GM21825 (cell line): Measurements from ENCODE around the gene PAX5.
"Not testable (repeated sequence)": the region's sequence is repeated elsewhere in the genome, so short reads cannot be mapped to it uniquely, and the experiment has no call there.

ENCODE experiments used
- ATAC-seq: cut with Tn5 transposase; IDR thresholded peaks from one replicate; pipeline ENCODE4 v1.9.1; 2021; ENCODE audit warnings: mild to moderate bottlenecking, moderate library complexity; ENCODE audit not compliant: unreplicated experiment

PAX5 gene

DNA sequence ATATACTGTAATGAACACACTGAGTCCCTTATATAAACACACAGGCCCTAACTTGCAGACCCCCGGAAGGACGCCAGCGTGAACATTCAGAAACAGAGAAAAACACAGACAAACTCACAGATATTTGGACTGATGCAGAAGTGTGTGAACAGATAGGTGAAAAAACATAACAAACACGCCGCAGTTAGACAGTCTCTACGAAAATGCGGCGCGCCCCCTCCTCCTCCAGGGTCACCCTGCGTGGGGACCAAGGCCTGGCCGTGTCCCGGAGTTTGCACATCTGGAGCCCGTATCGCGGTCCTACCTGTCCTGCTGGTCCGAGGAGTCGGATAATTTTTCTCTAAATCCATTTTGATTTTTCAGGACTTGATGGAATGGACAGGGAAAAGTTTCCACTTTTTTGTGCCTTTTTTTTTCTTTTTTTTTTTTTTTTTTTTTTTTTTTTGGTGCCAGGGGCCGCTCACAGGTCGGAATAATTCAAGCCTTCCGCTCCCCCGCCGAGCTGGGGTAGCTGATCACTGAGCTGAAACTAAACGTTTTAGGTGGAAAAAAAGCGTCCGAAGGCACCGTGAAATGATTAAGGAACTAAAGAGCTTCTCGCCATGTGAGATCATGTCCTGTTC lies at the start of gene PAX5:
TSS of gene PAX5 (minus strand) at position 587 of the 623 bp plus-strand sequence. CDS start at position 350, 237 bp downstream.
- no peak for ATAC-seq

DNA sequence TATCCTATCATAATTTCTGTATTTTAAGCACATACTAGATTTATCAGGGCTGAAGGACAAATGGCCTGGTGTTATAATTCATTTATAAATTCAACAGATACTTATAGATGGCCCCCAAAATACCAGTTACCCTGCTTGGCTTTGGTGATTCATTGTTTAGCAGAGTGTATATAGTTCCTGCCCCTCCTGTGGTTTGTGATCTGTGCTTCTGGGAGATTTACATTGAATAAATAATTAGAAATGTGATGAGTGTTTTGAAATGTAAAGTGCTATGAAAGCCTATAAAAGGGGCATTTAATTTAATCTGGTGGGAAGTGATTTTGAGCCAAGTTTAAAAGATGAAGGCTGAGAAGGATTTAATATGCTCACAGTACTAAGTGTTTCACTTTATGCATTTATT lies 49.6 kb upstream of the PAX5 start:
- no peak for ATAC-seq

DNA sequence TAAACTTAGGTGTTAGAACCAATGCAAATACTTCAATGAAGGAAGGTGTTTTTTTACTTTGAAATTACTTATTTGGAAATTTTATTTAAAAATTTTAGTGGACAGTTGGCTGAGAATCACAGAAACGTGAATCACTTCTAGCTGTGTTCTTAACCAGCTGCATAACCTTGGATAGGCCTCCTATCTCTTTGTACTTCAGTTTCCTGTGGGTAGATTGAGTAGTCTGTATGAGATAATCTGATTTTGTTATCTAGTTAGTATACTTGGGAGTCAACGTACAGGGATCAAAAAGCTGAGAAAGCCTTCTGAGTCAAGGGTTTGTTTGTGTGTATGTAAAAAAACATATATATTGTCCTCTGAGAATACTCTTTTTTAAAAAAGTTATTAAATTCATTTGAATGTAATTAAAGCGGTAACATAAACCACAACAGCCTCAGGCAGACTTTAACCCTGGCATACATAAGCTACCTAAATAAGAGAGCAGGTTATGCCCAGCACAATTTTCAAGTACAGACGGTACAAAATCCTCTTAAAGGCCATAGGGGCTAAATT lies 48.2 kb upstream of the PAX5 start:
- no peak for ATAC-seq

DNA sequence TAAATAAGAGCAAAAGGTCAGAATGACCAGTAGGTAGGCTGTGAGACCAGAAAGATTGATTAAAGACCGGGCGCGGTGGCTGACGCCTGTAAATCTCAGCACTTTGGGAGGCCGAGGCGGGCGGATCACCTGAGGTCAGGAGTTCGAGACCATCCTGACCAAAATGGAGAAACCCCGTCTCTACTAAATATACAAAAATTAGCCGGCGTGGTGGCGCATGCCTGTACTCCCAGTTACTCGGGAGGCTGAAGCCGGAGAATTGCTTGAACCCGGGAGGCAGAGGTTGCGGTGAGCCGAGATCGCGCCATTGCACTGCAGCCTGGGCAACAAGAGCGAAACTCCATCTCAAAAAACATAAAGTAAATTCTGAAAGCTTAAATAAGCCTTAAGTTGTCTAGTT lies 47.4 kb upstream of the PAX5 start:
- ATAC-seq, result not testable (repeated sequence)

DNA sequence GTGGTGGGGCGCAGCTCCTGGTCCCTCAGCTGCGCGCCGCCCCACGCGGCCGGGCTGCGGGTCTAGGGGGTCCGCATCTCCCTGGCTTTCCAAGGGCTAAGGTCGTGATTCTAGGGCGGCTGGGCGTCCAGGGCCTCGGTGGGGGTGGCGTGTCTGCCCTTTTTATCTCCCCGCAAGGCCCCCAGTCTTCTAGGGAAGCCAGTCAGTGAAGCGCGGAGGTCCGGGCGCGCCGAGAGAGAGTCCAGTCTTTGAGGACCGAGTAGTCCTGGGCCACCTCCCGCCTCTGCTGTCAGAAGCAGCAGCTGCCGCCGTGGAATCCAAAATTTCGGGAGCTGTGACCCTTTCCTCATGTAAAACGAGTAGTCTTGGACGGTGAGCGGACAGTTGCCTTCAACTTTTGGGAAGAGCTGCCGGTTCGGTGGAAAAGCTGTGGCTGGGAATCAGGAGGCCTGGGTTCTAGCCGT lies 46.1 kb upstream of the PAX5 start:
- peak; percentile 15 for ATAC-seq

DNA sequence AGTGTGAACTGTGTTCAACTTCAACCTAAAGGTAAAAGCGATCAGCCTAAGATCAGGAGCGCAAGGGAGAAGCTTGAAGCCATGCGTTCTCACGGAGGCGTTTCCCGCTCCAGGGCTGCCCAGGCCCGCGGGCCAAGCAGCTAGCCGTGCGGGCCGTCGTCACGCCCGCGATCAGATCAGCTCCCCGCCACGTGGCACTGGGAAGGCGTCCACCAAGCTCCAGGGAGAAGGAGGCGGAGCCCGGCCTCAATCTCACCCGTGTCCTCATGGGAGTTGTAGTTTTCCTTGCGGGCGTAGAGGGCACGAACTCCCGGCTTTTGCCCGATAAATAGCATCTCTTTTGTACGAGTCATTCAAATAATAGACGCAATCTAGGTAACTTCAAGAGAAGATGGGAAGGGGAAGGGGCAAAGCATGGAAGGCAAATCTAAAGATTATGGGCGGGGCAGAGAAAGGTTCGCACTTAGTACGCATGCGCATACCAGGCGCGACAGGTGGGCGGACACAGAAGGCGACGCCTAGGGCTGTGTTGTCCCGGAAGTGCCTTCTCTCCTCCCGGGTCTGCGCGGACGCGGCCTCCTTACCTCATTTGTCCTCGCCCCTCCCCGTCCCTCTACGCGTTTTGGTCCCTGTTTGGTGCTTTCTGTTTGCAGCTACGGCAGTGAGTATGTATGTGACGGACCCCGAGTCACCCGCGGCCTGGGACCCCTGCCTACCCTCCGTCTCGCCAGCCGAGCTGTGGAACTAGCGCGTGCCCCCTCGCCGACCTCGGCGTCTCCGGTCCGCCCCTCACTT lies 45.5 kb upstream of the PAX5 start:
- ATAC-seq, result peak; percentile 82

DNA sequence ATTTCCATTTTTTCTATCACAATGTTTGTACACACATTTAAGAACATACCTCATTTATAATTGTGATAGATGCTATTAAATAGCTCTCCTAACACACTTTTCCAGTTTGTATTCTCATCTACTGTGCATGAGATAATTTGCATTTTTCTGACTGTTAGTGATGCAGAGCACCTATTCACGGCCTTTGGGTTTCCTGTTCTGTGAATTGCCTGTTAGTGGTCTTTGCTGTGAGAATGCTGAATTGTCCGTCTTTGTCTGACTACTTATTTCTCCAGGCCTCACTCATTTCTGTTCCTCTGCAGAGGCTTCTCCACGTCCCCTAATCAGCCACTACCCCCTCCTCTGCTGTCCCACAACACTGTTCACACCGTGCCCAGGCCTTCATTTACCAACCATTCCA lies 40.7 kb upstream of the PAX5 start:
- ATAC-seq, result not testable (repeated sequence)

DNA sequence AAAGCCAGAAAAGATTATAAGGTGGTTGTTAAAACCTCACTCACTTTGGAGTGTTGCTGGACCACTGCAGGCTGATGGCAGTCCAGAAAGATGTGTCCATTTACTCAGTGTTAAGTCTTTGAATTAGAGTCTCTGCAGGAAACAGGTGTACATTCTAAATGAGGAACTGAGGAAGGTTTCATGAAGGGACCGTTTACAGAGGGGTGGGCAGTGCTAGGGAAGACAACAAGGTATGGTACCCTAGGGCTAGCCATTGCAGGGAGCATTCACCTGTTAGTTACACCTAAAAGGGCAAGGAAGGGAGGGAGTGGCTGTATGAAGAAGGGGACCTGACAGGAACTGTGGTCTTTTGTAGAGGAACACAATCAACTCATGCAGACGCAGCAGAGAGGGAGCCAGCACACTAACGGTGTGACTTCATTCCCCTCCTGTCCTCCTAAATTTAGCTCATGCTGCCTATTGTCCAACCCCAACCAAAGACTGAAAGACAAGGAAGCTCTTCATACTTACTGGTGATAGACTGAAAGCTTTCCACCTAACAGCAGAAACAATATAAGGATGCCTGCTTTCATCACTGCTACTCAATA lies 32.2 kb upstream of the PAX5 start:
- peak; percentile 68 for ATAC-seq

DNA sequence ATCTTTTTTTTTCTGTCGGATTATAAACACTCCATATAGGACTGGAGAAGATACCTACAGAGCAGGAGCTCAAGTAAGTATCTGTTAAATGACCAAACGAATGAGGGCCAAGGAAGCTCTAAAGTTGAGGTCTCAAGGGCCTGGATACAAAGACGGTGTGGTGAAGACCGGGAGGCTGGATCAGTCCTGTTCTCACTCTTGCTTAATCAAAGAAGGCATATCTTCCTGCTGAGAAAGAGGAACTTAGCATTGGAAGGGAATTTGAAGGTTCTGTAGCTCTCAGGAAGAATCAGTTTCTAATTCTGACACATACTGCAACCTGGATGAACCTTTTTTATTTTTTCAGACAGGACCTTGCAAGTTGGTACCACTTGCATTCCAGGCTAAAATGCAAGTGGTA lies 28.3 kb upstream of the PAX5 start:
- no peak for ATAC-seq

DNA sequence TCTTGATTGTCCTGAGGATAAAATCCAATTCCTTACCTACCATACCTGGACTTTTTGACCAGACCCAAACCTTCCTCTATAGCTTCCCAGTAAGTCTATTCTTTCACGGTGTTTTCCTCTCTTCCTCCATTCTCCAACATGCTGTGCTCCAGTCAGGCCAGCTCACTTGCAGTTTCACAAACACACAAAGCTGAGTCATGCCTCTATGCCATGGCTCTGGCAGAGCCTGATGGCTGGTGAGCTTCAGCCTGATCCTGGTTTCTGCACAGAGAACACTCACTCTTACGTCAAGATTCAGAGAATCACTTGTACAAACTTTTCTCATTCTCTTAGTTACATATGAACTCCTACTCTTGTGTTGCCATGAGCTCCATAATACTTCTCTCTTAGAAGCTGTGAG lies 27.7 kb upstream of the PAX5 start:
- no peak for ATAC-seq

DNA sequence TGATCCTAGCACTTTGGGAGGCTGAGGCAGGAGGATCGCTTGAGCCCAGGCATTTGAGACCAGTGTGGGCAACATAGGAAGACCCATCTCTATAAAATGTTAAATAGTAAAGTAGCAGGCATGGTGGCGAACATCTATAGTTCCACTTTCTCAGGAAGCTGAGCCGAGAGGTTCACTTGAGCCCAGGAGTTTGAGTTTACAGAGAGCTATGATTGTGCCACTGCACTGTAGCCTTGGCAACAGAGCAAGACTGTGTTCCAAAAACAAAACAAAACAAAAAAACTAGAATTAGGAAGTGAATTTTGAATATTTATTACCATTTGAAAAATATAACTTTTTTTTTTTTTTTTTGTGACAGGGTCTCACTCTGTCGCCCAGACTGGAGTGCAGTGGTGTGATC lies 26.8 kb upstream of the PAX5 start:
- no peak for ATAC-seq

DNA sequence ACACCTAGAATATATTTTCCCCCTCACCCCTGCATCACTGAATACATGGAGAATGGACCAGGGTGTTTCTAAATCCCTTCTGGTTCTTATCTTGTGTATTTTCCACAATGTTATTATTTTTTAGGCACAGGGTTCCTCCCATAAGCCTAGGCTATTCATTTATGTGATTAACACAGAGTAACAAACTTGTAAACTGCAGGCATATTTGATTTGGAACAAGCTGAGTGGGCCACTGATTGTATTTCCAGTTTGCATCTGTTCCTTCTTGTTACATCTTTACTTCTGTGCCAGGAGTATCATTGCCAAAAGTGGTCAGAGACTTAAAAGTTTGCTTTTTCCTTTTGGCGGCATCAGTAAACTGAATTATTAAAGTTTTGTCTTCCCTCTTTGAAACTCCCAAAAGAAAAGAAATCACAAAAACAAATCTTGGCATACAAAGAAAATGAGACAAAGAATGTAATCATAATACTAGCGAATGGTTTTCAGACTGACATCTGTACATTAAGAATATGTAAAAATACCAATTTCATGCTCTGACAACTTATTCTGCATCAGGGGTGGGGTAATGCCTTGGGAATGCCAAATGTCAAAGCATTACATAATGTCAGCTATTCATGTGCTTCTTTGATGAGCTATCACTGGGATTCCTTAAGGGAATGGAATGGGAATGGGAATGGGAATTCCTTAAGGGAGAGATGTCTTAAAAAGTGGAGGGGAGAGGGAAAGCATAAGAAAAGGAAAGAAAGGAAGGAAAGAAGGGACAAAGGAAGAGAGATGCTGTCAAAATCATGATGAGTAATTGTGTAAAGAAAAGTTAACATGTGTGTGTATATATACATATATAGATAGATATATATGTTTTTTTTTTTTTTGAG lies 22.2 kb upstream of the PAX5 start:
- ATAC-seq, result no peak

DNA sequence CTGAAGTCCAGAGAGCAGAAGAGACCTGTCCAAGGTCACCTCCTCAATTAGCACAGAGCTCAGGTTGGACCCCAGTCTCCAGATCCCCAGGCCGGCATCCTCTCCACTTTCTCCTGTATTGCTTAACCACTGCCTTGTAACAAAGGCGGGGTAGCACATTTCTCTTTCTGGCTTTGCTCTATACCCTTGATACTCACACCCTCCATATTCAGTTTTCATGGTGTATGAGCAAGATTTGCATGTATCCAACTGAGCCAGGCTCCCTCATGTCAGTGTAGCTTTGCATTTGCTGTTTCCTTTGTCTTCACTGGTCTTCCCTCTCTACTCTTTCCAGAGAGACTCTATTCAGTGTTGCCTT lies 20.3 kb upstream of the PAX5 start:
- ATAC-seq, result not testable (repeated sequence)

DNA sequence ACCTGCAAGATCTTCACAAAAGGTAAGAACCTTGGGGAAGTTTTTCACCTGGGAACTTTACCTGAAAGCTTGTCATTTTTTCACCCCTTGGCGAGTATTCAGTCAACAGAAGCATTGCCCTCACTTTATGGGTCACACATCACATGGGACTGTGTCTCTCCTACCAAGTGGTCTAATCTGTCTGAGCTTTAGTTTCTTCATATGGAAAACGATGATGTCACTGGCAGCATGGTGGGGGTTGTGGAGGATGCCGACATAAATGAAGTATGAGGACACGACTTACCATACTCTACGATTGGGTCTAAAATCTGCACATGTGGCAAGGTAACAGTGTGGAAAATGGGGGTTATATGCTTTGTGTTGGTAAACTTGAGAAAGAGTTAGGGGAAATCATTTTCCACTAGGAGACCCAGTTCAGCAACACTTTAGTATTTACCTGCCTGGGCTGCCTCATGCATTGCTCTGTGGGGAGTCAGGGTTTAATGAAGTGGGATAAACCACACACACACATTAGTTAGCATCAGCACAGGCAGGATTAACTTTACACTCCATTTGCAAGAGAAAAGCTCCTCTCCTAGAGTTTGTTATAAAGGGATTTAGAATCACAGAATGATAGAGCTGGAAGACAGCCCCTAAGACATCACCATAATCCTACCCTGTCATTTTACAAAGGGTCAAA lies 19.8 kb upstream of the PAX5 start:
- ATAC-seq, result no peak

DNA sequence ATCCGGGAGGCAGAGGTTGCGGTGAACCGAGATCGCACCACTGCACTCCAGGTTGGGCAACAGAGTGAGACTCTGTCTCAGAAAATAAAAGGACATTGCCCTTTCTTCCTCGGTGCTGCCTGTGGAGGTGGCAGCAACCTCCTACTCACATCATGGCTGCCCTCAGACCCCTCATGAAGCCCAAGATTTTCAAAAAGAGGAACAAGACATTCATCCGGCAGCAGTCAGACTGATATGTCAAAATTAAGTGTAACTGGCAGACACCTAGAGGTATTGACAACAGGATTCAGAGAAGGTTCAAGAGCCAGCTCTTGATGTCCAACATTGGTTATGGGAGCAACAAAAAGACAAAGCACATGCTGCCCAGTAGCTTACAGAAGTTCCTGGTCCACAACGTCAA lies 12.6 kb upstream of the PAX5 start:
- no peak for ATAC-seq

DNA sequence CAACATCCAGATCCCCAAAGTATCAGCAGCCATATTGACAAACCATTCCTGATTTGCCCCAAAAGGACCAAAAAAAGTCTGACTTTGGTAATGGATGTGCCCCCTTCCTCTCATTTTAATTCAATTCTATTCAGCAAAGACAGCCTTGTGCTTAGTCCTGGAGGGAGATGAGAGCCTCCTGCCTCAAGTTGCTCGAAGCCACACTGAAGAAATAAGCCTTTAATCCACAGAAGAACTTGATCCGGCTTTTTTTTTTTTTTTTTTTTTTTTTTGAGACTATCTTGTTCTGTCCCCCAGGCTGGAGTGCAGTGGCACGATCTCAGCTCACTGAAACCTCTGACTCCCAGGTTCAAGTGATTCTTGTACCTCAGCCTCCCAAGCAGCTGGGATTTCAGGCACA lies 8.4 kb upstream of the PAX5 start:
- ATAC-seq, result no peak

DNA sequence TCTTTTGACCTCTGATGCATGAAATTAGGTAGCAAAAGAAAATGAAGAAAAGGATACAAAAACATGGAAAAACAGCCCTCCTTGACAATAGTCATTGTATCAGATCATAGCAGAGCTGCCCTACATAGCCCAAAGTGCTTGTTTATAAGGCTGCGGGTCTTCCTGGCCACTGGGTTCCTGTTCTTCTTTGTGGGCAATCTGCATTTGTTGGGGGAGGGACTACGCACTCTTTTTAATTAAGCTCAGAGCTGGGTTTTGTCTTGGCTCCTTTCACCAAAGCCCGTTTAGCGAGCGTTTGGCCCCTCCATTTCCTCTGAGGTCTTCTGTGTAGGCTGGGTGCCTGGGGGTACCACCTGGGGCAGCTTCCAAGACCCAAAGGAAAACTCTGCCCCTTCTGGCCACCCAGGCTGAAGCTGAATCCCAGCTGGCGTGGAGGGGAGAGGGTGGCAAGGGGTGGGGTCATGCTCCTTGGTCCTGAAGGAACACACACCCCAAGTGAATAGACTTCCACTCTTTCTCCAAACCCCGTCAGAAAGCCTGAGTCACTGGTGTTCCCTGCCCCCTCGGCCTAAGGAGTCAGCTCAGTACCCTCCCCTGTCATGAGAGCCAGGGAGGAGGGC lies 6.5 kb upstream of the PAX5 start:
- ATAC-seq, result no peak

DNA sequence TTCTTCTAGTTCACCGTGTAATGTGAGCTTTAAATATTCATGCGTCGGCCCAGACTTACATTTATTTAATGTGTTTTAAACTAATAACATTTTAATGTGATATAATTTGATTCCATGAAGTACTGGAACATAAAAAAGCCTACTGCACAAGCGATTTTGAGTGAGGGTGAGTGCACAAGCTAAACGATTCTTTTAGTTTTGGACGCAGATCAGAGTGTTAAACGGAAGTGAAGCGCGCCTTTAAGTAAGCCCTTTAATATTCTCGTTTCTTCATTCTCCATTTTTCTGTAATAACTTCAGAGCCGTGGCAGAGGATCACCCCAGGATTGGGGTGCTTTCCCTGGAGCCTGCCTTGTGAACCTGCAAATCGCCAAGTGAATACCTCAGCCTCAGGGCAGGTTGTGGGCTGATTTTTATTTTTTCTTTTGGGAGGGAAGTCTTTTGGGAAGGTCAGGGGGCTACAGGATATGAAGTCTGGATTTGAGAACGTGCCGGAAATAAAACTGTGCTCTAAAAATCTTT lies 4.9 kb upstream of the PAX5 start:
- no peak for ATAC-seq

DNA sequence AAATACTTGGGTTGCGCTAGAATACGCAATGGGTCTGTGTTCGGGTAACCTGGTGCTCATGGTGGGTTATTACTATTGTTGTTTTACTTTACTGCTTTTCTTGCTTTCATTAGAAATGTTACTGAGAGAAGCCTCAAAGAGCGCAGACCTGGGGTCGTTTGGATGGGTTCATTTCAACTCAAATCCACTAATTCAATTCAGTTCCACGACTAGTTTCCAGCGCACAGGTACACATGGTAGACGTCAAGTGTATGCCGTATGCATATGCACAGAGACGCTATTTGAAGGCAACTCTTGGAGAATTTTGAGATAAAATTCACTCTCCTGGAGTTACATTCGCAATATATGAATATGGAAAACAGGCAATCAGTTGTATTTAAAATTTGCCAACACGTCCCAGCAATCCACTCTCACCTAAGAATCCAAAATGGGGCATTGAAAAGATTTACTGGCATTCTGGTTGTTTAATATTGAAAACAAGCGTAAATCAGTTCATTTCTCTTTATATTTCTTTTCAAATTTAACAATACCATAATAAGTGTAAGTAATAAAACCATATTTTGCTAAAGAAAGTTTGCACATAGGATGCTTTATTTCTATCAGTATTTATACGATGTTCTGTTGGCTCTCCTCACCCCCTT lies 4.4 kb upstream of the PAX5 start:
- no peak for ATAC-seq
